ENCODE measurements around the gene ZNF423. TPM values are rescaled to one million over a fixed set of nuclear protein-coding genes. Genes with fewer than 3 reads are reported as not detected.

The ZNF423 gene
- total RNA-seq, 1 experiment from 2014 or later = 0.49 TPM

DNA sequence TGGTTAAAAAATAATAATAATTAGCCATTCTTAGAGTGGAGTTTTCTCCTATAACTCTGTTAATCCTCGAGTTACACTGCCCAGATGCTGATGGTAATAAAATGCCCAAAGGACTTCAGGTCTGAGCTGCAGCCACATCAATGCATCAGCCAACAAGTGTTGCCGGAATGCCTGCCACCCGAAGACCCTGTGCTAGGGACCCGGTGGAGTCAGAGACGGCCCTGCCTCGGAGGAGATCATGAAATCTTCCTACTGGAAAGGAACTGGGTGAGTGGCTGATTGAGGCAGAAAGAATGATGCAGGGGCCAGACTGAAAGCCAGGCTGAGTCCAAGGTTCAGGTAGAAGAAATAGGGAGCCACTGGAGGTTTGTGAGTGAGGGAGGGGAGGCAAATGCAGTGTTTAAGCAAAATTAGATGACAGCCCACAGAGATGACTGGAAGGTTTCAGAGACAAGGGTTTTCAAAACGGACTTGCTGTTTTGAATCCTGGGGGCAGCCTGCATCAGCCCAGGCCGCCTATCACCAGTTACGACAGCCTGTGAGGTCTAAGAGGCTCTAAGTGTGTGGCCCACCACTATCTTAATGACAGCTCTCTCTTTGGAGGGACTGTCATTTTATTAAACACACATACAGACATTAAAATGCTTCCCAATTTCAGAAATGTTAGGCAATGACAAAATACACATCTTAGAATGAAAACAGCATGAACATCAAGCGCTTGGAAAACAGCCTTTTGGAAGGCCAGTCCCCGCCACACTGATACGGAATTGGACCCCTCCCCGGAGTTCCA, 100.0 kb downstream of the ZNF423 start:
- Histone ChIP-seq H3K4me1 (ENCODE audit: control insufficient read depth, insufficient read depth, low read length) (no peaks in the 10 kb centered on the region), H3K27ac (ENCODE audit: low read length) (no peak overlapping the region), H3K9me3 (ENCODE audit: control insufficient read depth, insufficient read depth, low read depth, low read length) (no peaks in the 10 kb centered on the region), H3K36me3 (ENCODE audit: control insufficient read depth, insufficient read depth, low read length) (no peaks in the 10 kb centered on the region), H3K27me3 (ENCODE audit: control insufficient read depth, insufficient read depth, low read length) (peaks cover 3% of the 10 kb centered on the region), H3K4me3 (ENCODE audit: low read depth in 2 of 2, low read length in 2 of 2) (no peak overlapping the region)
- POLR2A ChIA-PET = no interaction called here
- DNase-seq (ENCODE audit: low read depth, low spot score) = no peak
- in situ Hi-C loops (cut with HindIII; ENCODE audit: low pct_unique_long_range_greater_than_20kb, low sequenced_read_pairs) = no loop called here
- TF ChIP-seq, protein P1, sequence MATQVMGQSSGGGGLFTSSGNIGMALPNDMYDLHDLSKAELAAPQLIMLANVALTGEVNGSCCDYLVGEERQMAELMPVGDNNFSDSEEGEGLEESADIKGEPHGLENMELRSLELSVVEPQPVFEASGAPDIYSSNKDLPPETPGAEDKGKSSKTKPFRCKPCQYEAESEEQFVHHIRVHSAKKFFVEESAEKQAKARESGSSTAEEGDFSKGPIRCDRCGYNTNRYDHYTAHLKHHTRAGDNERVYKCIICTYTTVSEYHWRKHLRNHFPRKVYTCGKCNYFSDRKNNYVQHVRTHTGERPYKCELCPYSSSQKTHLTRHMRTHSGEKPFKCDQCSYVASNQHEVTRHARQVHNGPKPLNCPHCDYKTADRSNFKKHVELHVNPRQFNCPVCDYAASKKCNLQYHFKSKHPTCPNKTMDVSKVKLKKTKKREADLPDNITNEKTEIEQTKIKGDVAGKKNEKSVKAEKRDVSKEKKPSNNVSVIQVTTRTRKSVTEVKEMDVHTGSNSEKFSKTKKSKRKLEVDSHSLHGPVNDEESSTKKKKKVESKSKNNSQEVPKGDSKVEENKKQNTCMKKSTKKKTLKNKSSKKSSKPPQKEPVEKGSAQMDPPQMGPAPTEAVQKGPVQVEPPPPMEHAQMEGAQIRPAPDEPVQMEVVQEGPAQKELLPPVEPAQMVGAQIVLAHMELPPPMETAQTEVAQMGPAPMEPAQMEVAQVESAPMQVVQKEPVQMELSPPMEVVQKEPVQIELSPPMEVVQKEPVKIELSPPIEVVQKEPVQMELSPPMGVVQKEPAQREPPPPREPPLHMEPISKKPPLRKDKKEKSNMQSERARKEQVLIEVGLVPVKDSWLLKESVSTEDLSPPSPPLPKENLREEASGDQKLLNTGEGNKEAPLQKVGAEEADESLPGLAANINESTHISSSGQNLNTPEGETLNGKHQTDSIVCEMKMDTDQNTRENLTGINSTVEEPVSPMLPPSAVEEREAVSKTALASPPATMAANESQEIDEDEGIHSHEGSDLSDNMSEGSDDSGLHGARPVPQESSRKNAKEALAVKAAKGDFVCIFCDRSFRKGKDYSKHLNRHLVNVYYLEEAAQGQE (IDR thresholded peaks at IDR 0.05; ENCODE audit: insufficient read depth in 1 of 2, low read depth in 2 of 2, low read length in 1 of 2) = no peak
- no peak for TF ChIP-seq POLR2AphosphoS5 (IDR thresholded peaks at IDR 0.05; ENCODE audit: low read depth, low read length)
- TF ChIP-seq TCF7L2 (IDR thresholded peaks at IDR 0.05; ENCODE audit: low read depth, low read length) = no peak
- TF ChIP-seq, protein P2, sequence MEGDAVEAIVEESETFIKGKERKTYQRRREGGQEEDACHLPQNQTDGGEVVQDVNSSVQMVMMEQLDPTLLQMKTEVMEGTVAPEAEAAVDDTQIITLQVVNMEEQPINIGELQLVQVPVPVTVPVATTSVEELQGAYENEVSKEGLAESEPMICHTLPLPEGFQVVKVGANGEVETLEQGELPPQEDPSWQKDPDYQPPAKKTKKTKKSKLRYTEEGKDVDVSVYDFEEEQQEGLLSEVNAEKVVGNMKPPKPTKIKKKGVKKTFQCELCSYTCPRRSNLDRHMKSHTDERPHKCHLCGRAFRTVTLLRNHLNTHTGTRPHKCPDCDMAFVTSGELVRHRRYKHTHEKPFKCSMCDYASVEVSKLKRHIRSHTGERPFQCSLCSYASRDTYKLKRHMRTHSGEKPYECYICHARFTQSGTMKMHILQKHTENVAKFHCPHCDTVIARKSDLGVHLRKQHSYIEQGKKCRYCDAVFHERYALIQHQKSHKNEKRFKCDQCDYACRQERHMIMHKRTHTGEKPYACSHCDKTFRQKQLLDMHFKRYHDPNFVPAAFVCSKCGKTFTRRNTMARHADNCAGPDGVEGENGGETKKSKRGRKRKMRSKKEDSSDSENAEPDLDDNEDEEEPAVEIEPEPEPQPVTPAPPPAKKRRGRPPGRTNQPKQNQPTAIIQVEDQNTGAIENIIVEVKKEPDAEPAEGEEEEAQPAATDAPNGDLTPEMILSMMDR (IDR thresholded peaks at IDR 0.05) = no peak
- TF ChIP-seq SIN3A (IDR thresholded peaks at IDR 0.05; ENCODE audit: borderline replicate concordance, insufficient read depth, low read depth, low read length) = no peak
- intact Hi-C loops (cut with micrococcal nuclease; ENCODE audit: unreplicated experiment) = no loop called here
- CTCF ChIA-PET = no interaction called here
- BruUV-seq (replicated peaks) = no TSS peak
- no peak for ATAC-seq

DNA sequence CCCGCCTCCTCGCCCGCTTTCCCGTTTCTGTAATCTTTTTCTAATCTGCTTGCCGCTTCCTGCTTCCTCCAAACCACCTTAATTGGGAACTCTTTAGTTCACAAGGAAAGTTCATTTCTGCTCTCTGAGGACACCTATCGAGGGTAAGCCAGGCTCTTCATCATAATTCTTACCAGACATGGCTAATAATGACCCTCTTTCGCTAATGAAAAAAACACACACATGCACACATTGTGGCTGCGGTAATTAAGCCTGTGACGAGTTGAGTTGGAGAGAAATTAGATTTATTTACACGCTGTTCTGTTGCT, 100.6 kb downstream of the ZNF423 start:
- no peak overlapping the region for H3K27ac ChIP-seq (ENCODE audit: low read length)
- ATAC-seq = no peak
- no peaks in the 10 kb centered on the region for H3K36me3 ChIP-seq (ENCODE audit: control insufficient read depth, insufficient read depth, low read length)
- H3K4me3 ChIP-seq (ENCODE audit: low read depth in 2 of 2, low read length in 2 of 2) = no peak overlapping the region
- in situ Hi-C loops (cut with HindIII; ENCODE audit: low pct_unique_long_range_greater_than_20kb, low sequenced_read_pairs) (no loop called here), intact Hi-C loops (cut with micrococcal nuclease; ENCODE audit: unreplicated experiment) (no loop called here)
- peaks cover 3% of the 10 kb centered on the region for H3K27me3 ChIP-seq (ENCODE audit: control insufficient read depth, insufficient read depth, low read length)
- TF ChIP-seq, protein P1 (IDR thresholded peaks at IDR 0.05; ENCODE audit: insufficient read depth in 1 of 2, low read depth in 2 of 2, low read length in 1 of 2) = no peak
- TF ChIP-seq TCF7L2 (IDR thresholded peaks at IDR 0.05; ENCODE audit: low read depth, low read length) (no peak), POLR2AphosphoS5 (IDR thresholded peaks at IDR 0.05; ENCODE audit: low read depth, low read length) (no peak), SIN3A (IDR thresholded peaks at IDR 0.05; ENCODE audit: borderline replicate concordance, insufficient read depth, low read depth, low read length) (no peak)
- H3K4me1 ChIP-seq (ENCODE audit: control insufficient read depth, insufficient read depth, low read length) = no peaks in the 10 kb centered on the region
- DNase-seq (ENCODE audit: low read depth, low spot score) = no peak
- H3K9me3 ChIP-seq (ENCODE audit: control insufficient read depth, insufficient read depth, low read depth, low read length) = no peaks in the 10 kb centered on the region
- POLR2A ChIA-PET = no interaction called here
- no TSS peak for BruUV-seq (replicated peaks)
- CTCF ChIA-PET = no interaction called here
